ENCODE data around the gene PDE3B.
"Not testable (repeated sequence)": the region's sequence is repeated elsewhere in the genome, so short reads cannot be mapped to it uniquely, and the experiment has no call there.

PDE3B gene

GRCh38 chr11:14642453-14642852 lies 1.2 kb upstream of the PDE3B start:
- no peak for DNase-seq

- DNase-seq = no peak
These were observed 519 bp upstream of the PDE3B start for GRCh38 chr11:14642873-14643696.

GRCh38 chr11:14644226-14645014 lies 816 bp downstream of the PDE3B start:
- peak; percentile 49 for DNase-seq

- peak; percentile 31 for DNase-seq
These were observed 1.7 kb downstream of the PDE3B start for GRCh38 chr11:14645015-14645912.

GRCh38 chr11:14645985-14646900 lies 2.6 kb downstream of the PDE3B start:
- DNase-seq = no peak

- no peak for DNase-seq
These were observed 6.5 kb downstream of the PDE3B start for GRCh38 chr11:14650064-14650463.

- no peak for DNase-seq
These were observed 9.5 kb downstream of the PDE3B start for GRCh38 chr11:14653090-14653489.

- DNase-seq = no peak
These were observed 11.8 kb downstream of the PDE3B start for GRCh38 chr11:14655435-14655834.

GRCh38 chr11:14656536-14657457 lies 13.2 kb downstream of the PDE3B start:
- DNase-seq = no peak

GRCh38 chr11:14657841-14658240 lies 14.2 kb downstream of the PDE3B start:
- no peak for DNase-seq

- DNase-seq = not testable (repeated sequence)
These were observed 21.3 kb downstream of the PDE3B start for GRCh38 chr11:14664926-14665325.

- DNase-seq = not testable (repeated sequence)
These were observed 23.7 kb downstream of the PDE3B start for GRCh38 chr11:14667329-14667728.

GRCh38 chr11:14668731-14669301 lies 25.2 kb downstream of the PDE3B start:
- DNase-seq = no peak

GRCh38 chr11:14669499-14669898 lies 25.9 kb downstream of the PDE3B start:
- DNase-seq = no peak

GRCh38 chr11:14669958-14670357 lies 26.4 kb downstream of the PDE3B start:
- DNase-seq = no peak

GRCh38 chr11:14672635-14673034 lies 29.0 kb downstream of the PDE3B start:
- no peak for DNase-seq

GRCh38 chr11:14673421-14673820 lies 29.8 kb downstream of the PDE3B start:
- DNase-seq = no peak

GRCh38 chr11:14673824-14674405 lies 30.3 kb downstream of the PDE3B start:
- no peak for DNase-seq

- no peak for DNase-seq
These were observed 32.5 kb downstream of the PDE3B start for GRCh38 chr11:14676068-14676467.

- DNase-seq = no peak
These were observed 33.5 kb downstream of the PDE3B start for GRCh38 chr11:14677146-14677545.
